MM.1S (cell line): ENCODE data around the gene GPANK1.

Experiments
- DNase-seq: peaks from one replicate; pipeline ENCODE4 v3.0.0-alpha.2; 2015
- H2AFZ ChIP-seq: fragments of 300-600 bp; sonication (generic); 2 replicates; pipeline ENCODE4 v1.6.0; 2016; ENCODE audit warnings: antibody characterized with exemption, low read length
- H3F3A ChIP-seq: fragments of 300-600 bp; sonication (generic); 2 replicates; pipeline ENCODE4 v1.6.1; 2016; ENCODE audit warnings: mild to moderate bottlenecking, antibody characterized with exemption, low read length, moderate library complexity, mixed read lengths; ENCODE audit not compliant: insufficient read depth
- H3K27ac ChIP-seq: fragments of 300-600 bp; sonication (generic); 2 replicates; pipeline ENCODE4 v1.5.1; 2016; ENCODE audit warnings: mild to moderate bottlenecking, low read length
- H3K27me3 ChIP-seq: fragments of 300-600 bp; sonication (generic); replicated peaks from 2 replicates; pipeline ENCODE4 v1.6.0; 2016; ENCODE audit warnings: low read length; ENCODE audit not compliant: insufficient read depth
- H3K36me3 ChIP-seq: fragments of 300-600 bp; sonication (generic); replicated peaks from 2 replicates; pipeline ENCODE4 v1.6.1; 2016; ENCODE audit warnings: mild to moderate bottlenecking, low read length, mixed read lengths; ENCODE audit not compliant: insufficient read depth
- H3K4me1 ChIP-seq: fragments of 300-600 bp; sonication (generic); 2 replicates; pipeline ENCODE4 v1.6.1; 2016; ENCODE audit warnings: low read length, mixed read lengths
- H3K4me2 ChIP-seq: fragments of 300-600 bp; sonication (generic); 2 replicates; pipeline ENCODE4 v1.6.0; 2016; ENCODE audit warnings: low read depth, low read length
- H3K4me3 ChIP-seq: fragments of 300-600 bp; sonication (generic); 2 replicates; pipeline ENCODE4 v1.5.1; 2016; ENCODE audit warnings: low read length, mixed read lengths
- H3K79me2 ChIP-seq: fragments of 300-600 bp; sonication (generic); 2 replicates; pipeline ENCODE4 v1.6.1; 2016; ENCODE audit warnings: mixed run types, low read length, mixed read lengths
- H3K9ac ChIP-seq: fragments of 300-600 bp; sonication (generic); 2 replicates; pipeline ENCODE4 v1.6.1; 2016; ENCODE audit warnings: low read length, mixed read lengths
- H3K9me2 ChIP-seq: fragments of 300-600 bp; sonication (generic); replicated peaks from 2 replicates; pipeline ENCODE4 v1.6.1; 2016; ENCODE audit warnings: mild to moderate bottlenecking, low read length, mixed read lengths; ENCODE audit not compliant: insufficient read depth
- H3K9me3 ChIP-seq: fragments of 300-600 bp; sonication (generic); replicated peaks from 2 replicates; pipeline ENCODE4 v1.6.1; 2016; ENCODE audit warnings: mild to moderate bottlenecking, low read length, mixed read lengths; ENCODE audit not compliant: insufficient read depth
- H4K20me1 ChIP-seq: fragments of 300-600 bp; sonication (generic); 2 replicates; pipeline ENCODE4 v1.6.1; 2016; ENCODE audit warnings: mild to moderate bottlenecking, low read length, moderate library complexity, mixed read lengths; ENCODE audit not compliant: insufficient read depth
- EZH2 ChIP-seq: fragments of 300-600 bp; sonication (generic); optimal IDR thresholded peaks from 2 replicates; pipeline ENCODE3; 2017; ENCODE audit warnings: low read depth, mild to moderate bottlenecking, antibody characterized with exemption, low read length, mixed read lengths
- EZH2phosphoT487 ChIP-seq: fragments of 300-600 bp; sonication (generic); IDR thresholded peaks from 2 replicates; pipeline ENCODE4 v1.6.1; 2018; ENCODE audit warnings: antibody characterized with exemption, low read length
- TF ChIP-seq, protein P1 (sequence below): fragments of 300-600 bp; sonication (generic); IDR thresholded peaks from 2 replicates; pipeline ENCODE4 v1.5.1; 2016; ENCODE audit warnings: antibody characterized with exemption, low read length, mixed read lengths

The GPANK1 gene

DNA sequence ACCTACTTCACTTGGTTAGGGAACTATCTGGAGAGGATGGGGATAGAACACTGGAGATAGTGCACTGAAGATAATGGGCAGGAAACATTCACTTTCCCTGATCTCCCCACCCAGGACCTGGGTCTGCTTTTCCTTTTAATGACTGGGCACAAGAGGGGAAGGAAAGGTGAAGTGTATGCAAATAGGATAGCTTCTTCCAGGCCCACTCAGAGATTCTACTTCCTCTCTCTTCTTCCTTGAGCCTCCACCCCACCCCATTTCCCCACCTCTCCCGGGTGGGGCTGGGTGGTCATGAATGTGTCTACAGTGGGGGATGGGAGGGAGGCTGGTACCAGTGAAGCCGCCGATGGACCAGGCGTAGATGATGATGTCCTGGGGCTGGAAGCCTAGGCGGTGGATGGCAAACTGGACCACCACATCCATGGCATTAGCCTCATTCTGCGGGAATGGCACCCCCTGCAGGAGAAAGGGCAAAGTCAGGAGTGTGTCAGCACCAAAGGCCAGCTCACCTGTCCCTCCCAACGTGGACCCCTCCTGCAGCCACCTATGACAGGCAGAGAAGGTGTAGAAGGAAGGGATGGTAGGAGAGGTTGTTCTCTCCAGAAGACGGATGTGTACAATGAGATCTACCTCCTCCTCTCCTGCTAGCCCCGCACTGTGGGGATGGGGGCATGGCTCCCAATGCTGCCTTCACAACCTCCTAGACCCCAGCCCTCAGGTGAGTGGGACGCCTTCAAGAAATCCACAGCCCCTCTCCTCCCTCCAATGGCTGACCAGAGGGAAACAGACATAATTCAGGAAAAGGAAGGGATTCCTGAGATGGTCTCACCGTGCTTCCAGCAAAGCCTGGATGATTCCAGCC, 24.7 kb upstream of the GPANK1 start:
- Histone ChIP-seq H3K9me3 (no peaks in the 10 kb centered on the region), H3K9ac (no peak overlapping the region), H3K79me2 (no peaks in the 10 kb centered on the region), H3K9me2 (no peaks in the 10 kb centered on the region), H3K4me3 (no peak overlapping the region), H3K27me3 (no peaks in the 10 kb centered on the region), H2AFZ (no peak overlapping the region), H3K36me3 (no peaks in the 10 kb centered on the region), H3K27ac (no peak overlapping the region), H3K4me2 (no peak overlapping the region), H3K4me1 (no peaks in the 10 kb centered on the region), H3F3A (no peaks in the 10 kb centered on the region), H4K20me1 (no peaks in the 10 kb centered on the region)
- no peak for DNase-seq
- TF ChIP-seq EZH2 (no peak), EZH2phosphoT487 (no peak)
- TF ChIP-seq, protein P1, sequence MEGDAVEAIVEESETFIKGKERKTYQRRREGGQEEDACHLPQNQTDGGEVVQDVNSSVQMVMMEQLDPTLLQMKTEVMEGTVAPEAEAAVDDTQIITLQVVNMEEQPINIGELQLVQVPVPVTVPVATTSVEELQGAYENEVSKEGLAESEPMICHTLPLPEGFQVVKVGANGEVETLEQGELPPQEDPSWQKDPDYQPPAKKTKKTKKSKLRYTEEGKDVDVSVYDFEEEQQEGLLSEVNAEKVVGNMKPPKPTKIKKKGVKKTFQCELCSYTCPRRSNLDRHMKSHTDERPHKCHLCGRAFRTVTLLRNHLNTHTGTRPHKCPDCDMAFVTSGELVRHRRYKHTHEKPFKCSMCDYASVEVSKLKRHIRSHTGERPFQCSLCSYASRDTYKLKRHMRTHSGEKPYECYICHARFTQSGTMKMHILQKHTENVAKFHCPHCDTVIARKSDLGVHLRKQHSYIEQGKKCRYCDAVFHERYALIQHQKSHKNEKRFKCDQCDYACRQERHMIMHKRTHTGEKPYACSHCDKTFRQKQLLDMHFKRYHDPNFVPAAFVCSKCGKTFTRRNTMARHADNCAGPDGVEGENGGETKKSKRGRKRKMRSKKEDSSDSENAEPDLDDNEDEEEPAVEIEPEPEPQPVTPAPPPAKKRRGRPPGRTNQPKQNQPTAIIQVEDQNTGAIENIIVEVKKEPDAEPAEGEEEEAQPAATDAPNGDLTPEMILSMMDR, result peak; percentile 52

DNA sequence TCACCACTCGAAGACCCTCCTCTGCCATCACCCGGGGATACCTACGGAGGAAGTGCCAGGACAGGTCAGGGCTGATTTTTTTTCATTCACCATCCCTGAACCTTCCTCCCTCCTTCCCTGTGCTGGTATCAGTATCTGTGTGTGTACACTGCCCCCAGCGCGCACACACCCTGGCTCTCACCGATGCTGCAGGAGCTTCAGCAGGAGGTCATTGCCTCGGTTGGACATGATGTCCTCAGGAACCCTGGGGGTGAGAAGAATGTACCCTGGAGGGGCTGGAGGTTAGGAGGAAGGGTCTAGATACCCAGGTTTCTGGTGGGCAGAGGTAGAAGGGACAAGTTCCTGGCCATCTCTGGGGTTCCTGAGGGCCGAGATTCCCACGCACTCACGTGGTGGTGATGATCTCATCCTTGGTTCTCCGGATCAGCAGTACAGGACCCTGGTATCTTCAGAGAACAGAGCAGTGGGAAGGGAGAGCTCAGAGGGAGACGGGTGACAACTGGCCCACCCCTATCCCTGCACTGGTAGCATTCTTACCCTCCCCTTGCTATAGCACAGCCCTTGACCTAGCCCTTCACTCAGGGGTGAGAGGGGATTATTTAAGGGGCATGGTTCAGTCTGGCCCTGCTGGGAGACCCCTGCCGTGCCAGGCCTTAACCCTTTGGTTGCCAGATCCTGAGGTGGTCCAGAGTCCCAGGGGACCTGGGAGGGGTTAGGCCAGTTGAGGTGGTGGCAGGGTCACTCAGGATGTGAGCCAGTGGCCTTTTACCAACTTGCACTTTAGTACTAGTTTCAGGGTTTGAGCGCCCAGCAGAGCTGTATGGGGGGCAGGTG, 23.3 kb upstream of the GPANK1 start:
- no peak overlapping the region for H2AFZ ChIP-seq
- H3K9ac ChIP-seq, result no peak overlapping the region
- H3K4me2 ChIP-seq, result no peak overlapping the region
- no peak for DNase-seq
- no peak overlapping the region for H3K4me3 ChIP-seq
- no peaks in the 10 kb centered on the region for H3K9me2 ChIP-seq
- no peak overlapping the region for H3K27ac ChIP-seq
- TF ChIP-seq, protein P1, result no peak
- TF ChIP-seq EZH2, result no peak
- no peak for TF ChIP-seq EZH2phosphoT487
- no peaks in the 10 kb centered on the region for H3K36me3 ChIP-seq
- H3F3A ChIP-seq, result no peaks in the 10 kb centered on the region
- no peaks in the 10 kb centered on the region for H3K9me3 ChIP-seq
- no peaks in the 10 kb centered on the region for H4K20me1 ChIP-seq
- H3K27me3 ChIP-seq, result no peaks in the 10 kb centered on the region
- H3K4me1 ChIP-seq, result no peaks in the 10 kb centered on the region
- H3K79me2 ChIP-seq, result no peaks in the 10 kb centered on the region

GRCh38 chr6:31687321-31687720, 22.5 kb upstream of the GPANK1 start:
- Histone ChIP-seq H3K9me3 (no peaks in the 10 kb centered on the region), H2AFZ (no peak overlapping the region), H3K4me3 (no peak overlapping the region), H3K79me2 (no peaks in the 10 kb centered on the region), H3K27ac (no peak overlapping the region), H3K36me3 (no peaks in the 10 kb centered on the region), H3K27me3 (no peaks in the 10 kb centered on the region), H3K9me2 (no peaks in the 10 kb centered on the region), H4K20me1 (no peaks in the 10 kb centered on the region), H3K9ac (no peak overlapping the region), H3F3A (no peaks in the 10 kb centered on the region), H3K4me1 (no peaks in the 10 kb centered on the region), H3K4me2 (no peak overlapping the region)
- no peak for TF ChIP-seq EZH2phosphoT487
- TF ChIP-seq, protein P1, result no peak
- no peak for TF ChIP-seq EZH2
- DNase-seq, result no peak
